Measurements from ENCODE around the gene KLHDC3.
"Not testable (repeated sequence)": the region's sequence is repeated elsewhere in the genome, so short reads cannot be mapped to it uniquely, and the experiment has no call there.

- not testable (repeated sequence) for TF ChIP-seq TAF1, POLR2A, SPI1 (IDR thresholded peaks at IDR 0.05; ENCODE audit: low read depth, low read length)
These were observed 15.8 kb upstream of the KLHDC3 start for GRCh38 chr6:42998205-42998604.

All from GM12891 (cell line).